ENCODE data around the gene SH3GL2. TPM values are rescaled to one million over a fixed set of nuclear protein-coding genes. Genes with fewer than 3 reads are reported as not detected.
A peak's percentile ranks its signal among the peaks of the same experiment; 100 is the strongest.

SH3GL2 gene
- total and polyA plus RNA-seq, 4 donors = 0.10 TPM; not detected in 3

GRCh38 chr9:17807613-17808282, 228.9 kb downstream of the SH3GL2 start:
- Histone ChIP-seq H3K4me1 (ENCODE audit: control insufficient read depth in 1 of 2, insufficient read depth in 2 of 2, low read length in 2 of 2) (no peaks in the 10 kb centered on the region), H3K27ac (ENCODE audit: low read depth in 1 of 2, low read length in 2 of 2) (no peak overlapping the region), H3K9me3 (ENCODE audit: control insufficient read depth, low read length) (no peaks in the 10 kb centered on the region), H3K27me3 (ENCODE audit: control insufficient read depth in 1 of 2, insufficient read depth in 2 of 2, low read length in 1 of 2) (no peaks in the 10 kb centered on the region), H3K36me3 (ENCODE audit: control insufficient read depth in 1 of 2, insufficient read depth in 2 of 2, low read length in 1 of 2) (no peaks in the 10 kb centered on the region), H3K4me3 (ENCODE audit: low read length in 2 of 2) (no peak overlapping the region)
- 87 to 89% methylated on average over 2 of the region's 2 CpGs for WGBS, 2 donors
- intact Hi-C loops (cut with DNase I) = loop anchor here in 1 of 2 donors (10.0 kb wide), 1 partner anchor 283 kb away; no protein-coding TSS in a partner anchor
- no peak for ATAC-seq (ENCODE audit: low FRiP score)
- DNase-seq = no peak

GRCh38 chr9:17810317-17810716, 231.5 kb downstream of the SH3GL2 start:
- 61 to 63% methylated on average over 4 of the region's 4 CpGs for WGBS, 2 donors
- Histone ChIP-seq H3K27me3 (ENCODE audit: control insufficient read depth in 1 of 2, insufficient read depth in 2 of 2, low read length in 1 of 2) (no peaks in the 10 kb centered on the region), H3K36me3 (ENCODE audit: control insufficient read depth in 1 of 2, insufficient read depth in 2 of 2, low read length in 1 of 2) (no peaks in the 10 kb centered on the region), H3K4me3 (ENCODE audit: low read length in 2 of 2) (no peak overlapping the region), H3K9me3 (ENCODE audit: control insufficient read depth, low read length) (no peaks in the 10 kb centered on the region), H3K27ac (ENCODE audit: low read depth in 1 of 2, low read length in 2 of 2) (no peak overlapping the region), H3K4me1 (ENCODE audit: control insufficient read depth in 1 of 2, insufficient read depth in 2 of 2, low read length in 2 of 2) (no peaks in the 10 kb centered on the region)
- DNase-seq = no peak
- intact Hi-C loops (cut with DNase I) = loop anchor here (2.0 to 10.0 kb wide), 6 partner anchors 97 to 1214 kb away; no protein-coding TSS in a partner anchor
- no peak for ATAC-seq (ENCODE audit: low FRiP score)

GRCh38 chr9:17810728-17811571, 232.1 kb downstream of the SH3GL2 start:
- no peak overlapping the region for H3K4me3 ChIP-seq (ENCODE audit: low read length in 2 of 2)
- no peaks in the 10 kb centered on the region for H3K9me3 ChIP-seq (ENCODE audit: control insufficient read depth, low read length)
- no peaks in the 10 kb centered on the region for H3K36me3 ChIP-seq (ENCODE audit: control insufficient read depth in 1 of 2, insufficient read depth in 2 of 2, low read length in 1 of 2)
- DNase-seq = peak in 1 of 2 donors; percentile 48
- no peak overlapping the region for H3K27ac ChIP-seq (ENCODE audit: low read depth in 1 of 2, low read length in 2 of 2)
- H3K27me3 ChIP-seq (ENCODE audit: control insufficient read depth in 1 of 2, insufficient read depth in 2 of 2, low read length in 1 of 2) = no peaks in the 10 kb centered on the region
- no peaks in the 10 kb centered on the region for H3K4me1 ChIP-seq (ENCODE audit: control insufficient read depth in 1 of 2, insufficient read depth in 2 of 2, low read length in 2 of 2)
- peak; percentile 76 for ATAC-seq (ENCODE audit: low FRiP score)
- intact Hi-C loops (cut with DNase I) = loop anchor here (2.0 to 10.0 kb wide), 6 partner anchors 96 to 1214 kb away; no protein-coding TSS in a partner anchor
- WGBS, 2 donors = 16% methylated on average over 13 of the region's 13 CpGs

- intact Hi-C loops (cut with DNase I) = loop anchor here (5.0 to 10.0 kb wide), 4 partner anchors 94 to 1211 kb away; no protein-coding TSS in a partner anchor
- Histone ChIP-seq H3K4me3 (ENCODE audit: low read length in 2 of 2) (no peak overlapping the region), H3K9me3 (ENCODE audit: control insufficient read depth, low read length) (no peaks in the 10 kb centered on the region), H3K36me3 (ENCODE audit: control insufficient read depth in 1 of 2, insufficient read depth in 2 of 2, low read length in 1 of 2) (no peaks in the 10 kb centered on the region), H3K27ac (ENCODE audit: low read depth in 1 of 2, low read length in 2 of 2) (no peak overlapping the region), H3K27me3 (ENCODE audit: control insufficient read depth in 1 of 2, insufficient read depth in 2 of 2, low read length in 1 of 2) (no peaks in the 10 kb centered on the region), H3K4me1 (ENCODE audit: control insufficient read depth in 1 of 2, insufficient read depth in 2 of 2, low read length in 2 of 2) (no peaks in the 10 kb centered on the region)
- no peak for DNase-seq
- ATAC-seq (ENCODE audit: low FRiP score) = no peak
- 94 to 98% methylated on average over 4 of the region's 4 CpGs for WGBS, 2 donors
Measured at GRCh38 chr9:17813798-17814197, 234.9 kb downstream of the SH3GL2 start.

- intact Hi-C loops (cut with DNase I) = loop anchor here (10.0 kb wide), 3 partner anchors 198 to 1208 kb away; no protein-coding TSS in a partner anchor
- H3K4me3 ChIP-seq (ENCODE audit: low read length in 2 of 2) = no peak overlapping the region
- 70 to 79% methylated on average over 1 of the region's 1 CpG for WGBS, 2 donors
Measured at GRCh38 chr9:17816431-17817027, 237.7 kb downstream of the SH3GL2 start.

GRCh38 chr9:17824191-17824590, 245.3 kb downstream of the SH3GL2 start:
- no peaks in the 10 kb centered on the region for H3K27me3 ChIP-seq (ENCODE audit: control insufficient read depth in 1 of 2, insufficient read depth in 2 of 2, low read length in 1 of 2)
- H3K4me3 ChIP-seq (ENCODE audit: low read length in 2 of 2) = no peak overlapping the region
- DNase-seq = no peak
- no peaks in the 10 kb centered on the region for H3K9me3 ChIP-seq (ENCODE audit: control insufficient read depth, low read length)
- no peak overlapping the region for H3K27ac ChIP-seq (ENCODE audit: low read depth in 1 of 2, low read length in 2 of 2)
- intact Hi-C loops (cut with DNase I) = no loop called here
- no peaks in the 10 kb centered on the region for H3K36me3 ChIP-seq (ENCODE audit: control insufficient read depth in 1 of 2, insufficient read depth in 2 of 2, low read length in 1 of 2)
- ATAC-seq (ENCODE audit: low FRiP score) = no peak
- peaks cover 0 to 3% of the 10 kb centered on the region in 2 donors for H3K4me1 ChIP-seq (ENCODE audit: control insufficient read depth in 1 of 2, insufficient read depth in 2 of 2, low read length in 2 of 2)
- 0 to 4% methylated on average over 1 of the region's 1 CpG for WGBS, 2 donors

More at GRCh38 chr9:17816431-17817027, 237.7 kb downstream of the SH3GL2 start:
- H3K9me3 ChIP-seq (ENCODE audit: control insufficient read depth, low read length) = no peaks in the 10 kb centered on the region
- no peaks in the 10 kb centered on the region for H3K27me3 ChIP-seq (ENCODE audit: control insufficient read depth in 1 of 2, insufficient read depth in 2 of 2, low read length in 1 of 2)
- no peak overlapping the region for H3K27ac ChIP-seq (ENCODE audit: low read depth in 1 of 2, low read length in 2 of 2)
- H3K4me1 ChIP-seq (ENCODE audit: control insufficient read depth in 1 of 2, insufficient read depth in 2 of 2, low read length in 2 of 2) = no peaks in the 10 kb centered on the region
- no peak for ATAC-seq (ENCODE audit: low FRiP score)
- H3K36me3 ChIP-seq (ENCODE audit: control insufficient read depth in 1 of 2, insufficient read depth in 2 of 2, low read length in 1 of 2) = no peaks in the 10 kb centered on the region
- no peak for DNase-seq

DNA sequence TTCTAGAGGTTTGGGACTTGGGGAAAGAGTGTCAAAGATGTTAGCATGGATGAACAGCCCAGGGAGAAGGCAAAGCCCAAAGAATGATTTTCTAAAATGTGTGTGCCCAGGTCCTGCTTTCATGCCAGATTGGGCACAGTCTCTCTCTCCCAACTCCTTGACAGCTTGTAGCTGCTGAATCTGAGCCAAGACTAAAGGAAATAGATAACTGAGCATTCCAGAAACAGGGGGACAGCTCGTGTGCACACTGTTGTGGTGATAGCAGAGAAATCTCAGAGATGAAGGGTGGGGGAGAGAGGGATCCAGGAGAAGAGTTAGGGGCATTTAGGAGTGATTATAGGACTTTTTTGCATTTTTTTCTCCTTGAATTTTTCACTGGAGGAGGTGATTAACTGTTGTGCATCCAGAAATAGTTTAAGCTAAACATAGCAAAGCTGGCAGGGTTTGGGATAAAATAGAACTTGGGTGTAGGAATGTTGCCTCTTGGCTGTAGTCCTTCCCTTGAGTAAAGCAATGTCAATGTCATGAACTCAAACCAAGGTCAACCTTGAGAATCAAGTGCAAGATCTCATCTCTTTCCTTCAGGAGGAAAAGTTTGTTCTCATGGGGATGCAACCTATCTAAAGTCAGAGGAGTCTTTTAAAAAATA, 245.9 kb downstream of the SH3GL2 start:
- Histone ChIP-seq H3K4me1 (ENCODE audit: control insufficient read depth in 1 of 2, insufficient read depth in 2 of 2, low read length in 2 of 2) (peaks cover 0 to 3% of the 10 kb centered on the region in 2 donors), H3K27ac (ENCODE audit: low read depth in 1 of 2, low read length in 2 of 2) (peak overlapping the region; percentile 67 to 88), H3K4me3 (ENCODE audit: low read length in 2 of 2) (no peak overlapping the region), H3K36me3 (ENCODE audit: control insufficient read depth in 1 of 2, insufficient read depth in 2 of 2, low read length in 1 of 2) (no peaks in the 10 kb centered on the region), H3K27me3 (ENCODE audit: control insufficient read depth in 1 of 2, insufficient read depth in 2 of 2, low read length in 1 of 2) (no peaks in the 10 kb centered on the region), H3K9me3 (ENCODE audit: control insufficient read depth, low read length) (no peaks in the 10 kb centered on the region)
- 0 to 1% methylated on average over 1 of the region's 1 CpG for WGBS, 2 donors
- intact Hi-C loops (cut with DNase I) = no loop called here
- ATAC-seq (ENCODE audit: low FRiP score) = no peak
- DNase-seq = no peak

- intact Hi-C loops (cut with DNase I) = no loop called here
Measured at GRCh38 chr9:17825265-17825659, 246.4 kb downstream of the SH3GL2 start.

More at GRCh38 chr9:17825265-17825659, 246.4 kb downstream of the SH3GL2 start:
- WGBS, 2 donors = 96 to 97% methylated on average over 1 of the region's 1 CpG
- no peak overlapping the region for H3K4me3 ChIP-seq (ENCODE audit: low read length in 2 of 2)
- no peaks in the 10 kb centered on the region for H3K9me3 ChIP-seq (ENCODE audit: control insufficient read depth, low read length)
- H3K36me3 ChIP-seq (ENCODE audit: control insufficient read depth in 1 of 2, insufficient read depth in 2 of 2, low read length in 1 of 2) = no peaks in the 10 kb centered on the region
- peaks cover 0 to 3% of the 10 kb centered on the region in 2 donors for H3K4me1 ChIP-seq (ENCODE audit: control insufficient read depth in 1 of 2, insufficient read depth in 2 of 2, low read length in 2 of 2)
- H3K27me3 ChIP-seq (ENCODE audit: control insufficient read depth in 1 of 2, insufficient read depth in 2 of 2, low read length in 1 of 2) = no peaks in the 10 kb centered on the region
- H3K27ac ChIP-seq (ENCODE audit: low read depth in 1 of 2, low read length in 2 of 2) = peak overlapping the region in 1 of 2 donors; percentile 67
- DNase-seq = no peak
- no peak for ATAC-seq (ENCODE audit: low FRiP score)
